ENCODE measurements around the gene RILPL2.
"Not testable (repeated sequence)": the region's sequence is repeated elsewhere in the genome, so short reads cannot be mapped to it uniquely, and the experiment has no call there.

Gene RILPL2

GRCh38 chr12:123469978-123470377 is 33.5 kb upstream of the RILPL2 start:
- H3K9me3 Mint-ChIP-seq = no peaks in the 10 kb centered on the region
- DNase-seq = no peak
- peaks cover 33% of the 10 kb centered on the region for H3K36me3 Mint-ChIP-seq
- no peak overlapping the region for H3K4me3 Mint-ChIP-seq
- H3K27me3 Mint-ChIP-seq = no peaks in the 10 kb centered on the region
- CTCF ChIA-PET = interaction anchor here (1.4 kb wide), 1 partner anchor 10 kb away, joined by 4 read pairs; no protein-coding TSS in a partner anchor
- H3K4me1 Mint-ChIP-seq = peaks cover 14% of the 10 kb centered on the region
- no peak overlapping the region for H3K27ac Mint-ChIP-seq

- H3K27me3 Mint-ChIP-seq = no peaks in the 10 kb centered on the region
- DNase-seq = no peak
- H3K36me3 Mint-ChIP-seq = peaks cover 39% of the 10 kb centered on the region
- no peak overlapping the region for H3K27ac Mint-ChIP-seq
- peaks cover 8% of the 10 kb centered on the region for H3K4me1 Mint-ChIP-seq
- H3K4me3 Mint-ChIP-seq = no peak overlapping the region
- no peaks in the 10 kb centered on the region for H3K9me3 Mint-ChIP-seq
- CTCF ChIA-PET = interaction anchor here (1.0 kb wide), 1 partner anchor 42 kb away, joined by 3 read pairs; no protein-coding TSS in a partner anchor
Observed at GRCh38 chr12:123468786-123469185, 32.3 kb upstream of the RILPL2 start.

- CTCF ChIA-PET = no interaction called here
- DNase-seq = no peak
- Mint-ChIP-seq H3K36me3 (peaks cover 49% of the 10 kb centered on the region), H3K27ac (no peak overlapping the region), H3K27me3 (no peaks in the 10 kb centered on the region), H3K9me3 (no peaks in the 10 kb centered on the region), H3K4me1 (peaks cover 23% of the 10 kb centered on the region), H3K4me3 (no peak overlapping the region)
Observed at GRCh38 chr12:123465084-123465483, 28.6 kb upstream of the RILPL2 start.

GRCh38 chr12:123463174-123463573 is 26.7 kb upstream of the RILPL2 start:
- CTCF ChIA-PET, H3K9me3 Mint-ChIP-seq, H3K27me3 Mint-ChIP-seq, H3K4me3 Mint-ChIP-seq, H3K27ac Mint-ChIP-seq, DNase-seq: not testable (repeated sequence)
- Mint-ChIP-seq H3K4me1 (peaks cover 35% of the 10 kb centered on the region), H3K36me3 (peaks cover 58% of the 10 kb centered on the region)

GRCh38 chr12:123457980-123458779 is 21.7 kb upstream of the RILPL2 start, which contains the start of gene SNRNP35:
Gene SNRNP35, plus strand, starts transcription at chr12:123458139. Its CDS starts 7,402 bp downstream, at chr12:123465541.
- Mint-ChIP-seq H3K27me3 (no peaks in the 10 kb centered on the region), H3K27ac (peak within 1 kb of the TSS; percentile 100), H3K36me3 (peaks cover 25% of the 10 kb centered on the region), H3K9me3 (no peaks in the 10 kb centered on the region), H3K4me1 (peaks cover 27% of the 10 kb centered on the region), H3K4me3 (peak within 1 kb of the TSS; percentile 97)
- DNase-seq = peak; percentile 89
- CTCF ChIA-PET = no interaction called here

- CTCF ChIA-PET = no interaction called here
- Mint-ChIP-seq H3K4me1 (peaks cover 23% of the 10 kb centered on the region), H3K27ac (no peak overlapping the region), H3K27me3 (no peaks in the 10 kb centered on the region), H3K9me3 (no peaks in the 10 kb centered on the region), H3K4me3 (no peak overlapping the region), H3K36me3 (peaks cover 5% of the 10 kb centered on the region)
- DNase-seq = peak; percentile 47
Observed at GRCh38 chr12:123453165-123453564, 16.7 kb upstream of the RILPL2 start.

- H3K4me3 Mint-ChIP-seq, H3K9me3 Mint-ChIP-seq, H3K36me3 Mint-ChIP-seq, DNase-seq, CTCF ChIA-PET, H3K27me3 Mint-ChIP-seq: not testable (repeated sequence)
- Mint-ChIP-seq H3K27ac (peak overlapping the region; percentile 69), H3K4me1 (peaks cover 28% of the 10 kb centered on the region)
Observed at GRCh38 chr12:123452276-123452550, 15.7 kb upstream of the RILPL2 start.

GRCh38 chr12:123450636-123451035 is 14.2 kb upstream of the RILPL2 start:
- Mint-ChIP-seq H3K4me3 (no peak overlapping the region), H3K4me1 (peaks cover 37% of the 10 kb centered on the region), H3K9me3 (no peaks in the 10 kb centered on the region), H3K27ac (peak overlapping the region; percentile 24), H3K27me3 (no peaks in the 10 kb centered on the region), H3K36me3 (peaks cover 2% of the 10 kb centered on the region)
- no peak for DNase-seq
- CTCF ChIA-PET = no interaction called here

- Mint-ChIP-seq H3K36me3 (peaks cover 2% of the 10 kb centered on the region), H3K27ac (peak overlapping the region; percentile 84), H3K9me3 (no peaks in the 10 kb centered on the region), H3K4me1 (peaks cover 41% of the 10 kb centered on the region), H3K27me3 (no peaks in the 10 kb centered on the region), H3K4me3 (no peak overlapping the region)
- CTCF ChIA-PET = interaction anchor here (1.6 kb wide), 1 partner anchor 12 kb away, joined by 4 read pairs; no protein-coding TSS in a partner anchor
- no peak for DNase-seq
Observed at GRCh38 chr12:123449856-123450255, 13.4 kb upstream of the RILPL2 start.

GRCh38 chr12:123449249-123449733 is 12.8 kb upstream of the RILPL2 start:
- H3K36me3 Mint-ChIP-seq = peaks cover 4% of the 10 kb centered on the region
- no peaks in the 10 kb centered on the region for H3K27me3 Mint-ChIP-seq
- H3K4me1 Mint-ChIP-seq = peaks cover 46% of the 10 kb centered on the region
- H3K4me3 Mint-ChIP-seq = no peak overlapping the region
- CTCF ChIA-PET = interaction anchor here (1.4 to 1.6 kb wide), 2 partner anchors 11 to 84 kb away, joined by 3 to 4 read pairs; partner anchors contain the start of gene SBNO1
- no peak for DNase-seq
- no peaks in the 10 kb centered on the region for H3K9me3 Mint-ChIP-seq
- H3K27ac Mint-ChIP-seq = peak overlapping the region; percentile 84

GRCh38 chr12:123446333-123446713 is 9.8 kb upstream of the RILPL2 start:
- Mint-ChIP-seq H3K9me3 (no peaks in the 10 kb centered on the region), H3K4me3 (no peak overlapping the region), H3K27ac (peak overlapping the region; percentile 43), H3K27me3 (no peaks in the 10 kb centered on the region), H3K36me3 (peaks cover 4% of the 10 kb centered on the region), H3K4me1 (peaks cover 49% of the 10 kb centered on the region)
- CTCF ChIA-PET = interaction anchor here (0.7 to 1.5 kb wide), 2 partner anchors 10 to 179 kb away, joined by 3 to 4 read pairs; partner anchors contain the start of gene RILPL2
- DNase-seq = no peak

- Mint-ChIP-seq H3K4me1 (peaks cover 46% of the 10 kb centered on the region), H3K9me3 (no peaks in the 10 kb centered on the region), H3K27ac (peak overlapping the region; percentile 43), H3K27me3 (no peaks in the 10 kb centered on the region), H3K4me3 (no peak overlapping the region), H3K36me3 (peaks cover 4% of the 10 kb centered on the region)
- CTCF ChIA-PET = interaction anchor here (0.7 to 1.5 kb wide), 2 partner anchors 9 to 178 kb away, joined by 3 to 4 read pairs; partner anchors contain the start of gene RILPL2
- no peak for DNase-seq
Observed at GRCh38 chr12:123445388-123446332, 9.2 kb upstream of the RILPL2 start.

- DNase-seq = no peak
- Mint-ChIP-seq H3K4me3 (no peak overlapping the region), H3K27ac (no peak overlapping the region), H3K9me3 (no peaks in the 10 kb centered on the region), H3K4me1 (peaks cover 40% of the 10 kb centered on the region), H3K27me3 (no peaks in the 10 kb centered on the region), H3K36me3 (peaks cover 4% of the 10 kb centered on the region)
- CTCF ChIA-PET = no interaction called here
Observed at GRCh38 chr12:123444092-123445026, 7.9 kb upstream of the RILPL2 start.
